ENCODE data around the gene MYPOP.

- no peak for TF ChIP-seq CTCF (conservative IDR thresholded peaks at IDR 0.05)
- TF ChIP-seq EZH2 (IDR thresholded peaks at IDR 0.05; ENCODE audit: low read depth): no peak
Observed at GRCh38 chr19:45911291-45911690, 8.9 kb upstream of the MYPOP start.
